Small intestine (tissue), 7 donors: ENCODE data around the gene LEF1. TPM values are rescaled to one million over a fixed set of nuclear protein-coding genes. Genes with fewer than 3 reads are reported as not detected.
A peak's percentile ranks its signal among the peaks of the same experiment; 100 is the strongest.

Experiments
- DNase-seq, 2 donors: peaks; one replicate each; pipeline versions ENCODE4 v3.0.0 to v3.0.0-alpha.2; 2013
- FAIRE-seq: peaks from 2 replicates; lab custom pipeline; 2012; peaks lifted over from hg19 to GRCh38; lab: Jason Lieb, UNC
- H3K27ac ChIP-seq, 3 donors: one replicate each; pipeline ENCODE4 v1.5.1; 2013; ENCODE audit warnings: low read length in 2 of 3, mild to moderate bottlenecking in 2 of 3, control low read depth in 1 of 3, inconsistent platforms in 1 of 3, low read depth in 1 of 3, moderate library complexity in 1 of 3
- H3K27me3 ChIP-seq, 3 donors: one replicate each; pipeline ENCODE4 v1.6.1; 2013; ENCODE audit warnings: low read length in 3 of 3, inconsistent platforms in 1 of 3; ENCODE audit not compliant: control insufficient read depth in 3 of 3, insufficient read depth in 3 of 3
- H3K36me3 ChIP-seq, 3 donors: one replicate each; pipeline ENCODE4 v1.6.1; 2013; ENCODE audit warnings: low read length in 3 of 3, inconsistent platforms in 1 of 3, low read depth in 1 of 3, mild to moderate bottlenecking in 1 of 3, moderate library complexity in 1 of 3; ENCODE audit not compliant: control insufficient read depth in 3 of 3, insufficient read depth in 2 of 3
- H3K4me1 ChIP-seq, 3 donors: one replicate each; pipeline ENCODE4 v1.6.1; 2013; ENCODE audit warnings: low read length in 2 of 3, inconsistent platforms in 1 of 3, low read depth in 1 of 3, mild to moderate bottlenecking in 1 of 3, moderate library complexity in 1 of 3; ENCODE audit not compliant: control insufficient read depth in 3 of 3, insufficient read depth in 2 of 3
- H3K4me3 ChIP-seq, 3 donors: one replicate each; pipeline ENCODE4 v1.5.1; 2013; ENCODE audit warnings: low read length in 3 of 3, control low read depth in 1 of 3, inconsistent platforms in 1 of 3, low read depth in 1 of 3, mild to moderate bottlenecking in 1 of 3, moderate library complexity in 1 of 3
- H3K9me3 ChIP-seq, 2 donors: one replicate each; pipeline ENCODE4 v1.6.1; 2013; ENCODE audit warnings: low read depth in 1 of 2, low read length in 1 of 2; ENCODE audit not compliant: control insufficient read depth in 2 of 2, insufficient read depth in 1 of 2
- WGBS, 3 donors: extraction: QIAGEN DNeasy Blood & Tissue Kit; methylation state at CpG; one replicate each; pipeline ENCODE4 v1.1.7; 2013; 5-methylcytosine and 5-hydroxymethylcytosine counted together
- polyA plus RNA-seq, 4 donors: library from polyadenylated mRNA; stranded (reverse) in 3 of 4; unstranded in 1 of 4; fragments of 200-250 nt in 3 of 4; fragments of 120-200 nt in 1 of 4; gene quantifications; one replicate each; pipeline versions ENCODE4 v1.2.1 to v1.2.3, GENCODE V29; 2013
- donor health status: healthy with polysubstance abuse.
- donor health status: control.
- donor health status: control.
- donor health status: Bipolar disorder and iron deficiency.
- donor health status: healthy.

Gene LEF1
- polyA plus RNA-seq, 4 donors = 0.89 to 5.2 (median 3.7) TPM

DNA sequence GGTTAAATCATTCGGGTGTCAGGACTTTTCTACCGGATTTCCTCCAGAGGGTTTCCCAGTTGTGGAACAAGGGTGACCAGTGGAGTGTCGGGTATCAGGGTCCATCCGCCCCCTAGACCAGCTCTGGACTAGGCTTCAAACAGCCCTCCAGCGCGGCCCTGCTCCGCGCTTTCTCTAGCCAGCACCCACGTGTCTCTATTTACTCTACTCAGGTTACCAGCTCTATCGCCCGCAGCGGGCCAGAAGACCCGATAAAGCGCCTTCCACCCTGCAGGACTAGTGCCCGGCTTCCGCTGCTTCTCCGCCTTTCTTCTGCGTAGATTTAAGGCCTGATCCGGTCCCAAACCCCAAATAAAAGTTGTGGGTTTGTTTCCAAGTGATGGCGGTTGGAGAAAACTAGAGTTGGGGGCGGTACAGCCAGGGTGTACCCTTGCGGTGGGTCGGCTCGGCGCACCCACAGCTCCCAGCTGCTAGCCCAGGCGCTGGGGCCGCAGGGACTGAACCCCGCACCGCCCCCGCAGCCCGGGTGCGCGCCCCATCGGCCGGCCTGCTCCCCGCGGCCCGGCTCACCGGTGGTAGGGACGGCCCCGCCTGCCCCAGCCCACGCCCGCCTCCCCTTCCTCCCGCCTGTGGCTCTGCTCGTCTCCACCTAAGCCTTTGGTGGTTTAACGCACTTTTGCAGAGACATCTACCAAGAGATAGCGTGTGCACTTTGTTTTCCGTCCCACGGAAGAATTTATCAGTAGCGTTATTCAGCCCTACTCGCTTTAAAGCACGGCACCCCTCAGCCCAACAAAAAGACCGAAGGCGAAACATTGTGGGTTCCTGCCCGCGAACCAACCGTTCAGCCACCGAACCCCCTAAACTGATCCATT is 2.1 kb downstream of the LEF1 start:
- peak in 1 of 2 donors; percentile 49 for DNase-seq
- Histone ChIP-seq H3K4me1 (peaks cover 0 to 12% (median 5%) of the 10 kb centered on the region in 3 donors), H3K27me3 (peaks cover 17 to 64% (median 18%) of the 10 kb centered on the region in 3 donors), H3K36me3 (no peaks in the 10 kb centered on the region), H3K9me3 (no peaks in the 10 kb centered on the region), H3K4me3 (peak overlapping the region; percentile 21 to 71 (median 55)), H3K27ac (no peak overlapping the region)
- FAIRE-seq = no peak
- 1 to 3% (median 2%) methylated on average over 56 to 58 of the region's 58 CpGs for WGBS, 3 donors

DNA sequence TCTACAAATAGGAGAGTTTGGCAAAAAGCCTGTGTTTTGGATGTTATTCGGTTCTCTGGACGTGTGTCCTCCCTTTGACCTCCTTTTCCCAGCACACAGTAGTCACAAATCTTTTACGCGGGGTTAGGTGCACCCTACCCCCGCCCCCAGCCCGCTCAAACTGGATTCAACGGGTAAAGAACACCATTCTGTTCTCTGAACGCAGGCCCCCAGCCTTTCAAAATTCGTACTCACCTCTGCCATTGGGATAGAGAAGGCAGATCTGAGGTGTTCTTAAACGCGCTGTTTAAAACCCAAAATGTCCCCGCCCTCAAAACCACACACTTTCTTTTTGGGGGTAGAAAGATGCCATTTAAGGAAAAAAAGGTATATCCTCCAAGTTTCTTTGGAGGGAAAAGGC is 2.7 kb downstream of the LEF1 start:
- Histone ChIP-seq H3K27ac (no peak overlapping the region), H3K4me1 (peaks cover 0 to 8% (median 5%) of the 10 kb centered on the region in 3 donors), H3K9me3 (no peaks in the 10 kb centered on the region), H3K4me3 (peak overlapping the region in 1 of 3 donors; percentile 21), H3K36me3 (no peaks in the 10 kb centered on the region), H3K27me3 (peaks cover 10 to 58% (median 16%) of the 10 kb centered on the region in 3 donors)
- DNase-seq (no peak), FAIRE-seq (no peak)
- WGBS, 3 donors = 42 to 55% (median 47%) methylated on average over 12 of the region's 12 CpGs

- WGBS, 3 donors = 64 to 84% (median 66%) methylated on average over 10 of the region's 10 CpGs
- FAIRE-seq (no peak), DNase-seq (no peak)
- no peaks in the 10 kb centered on the region for H3K9me3 ChIP-seq
- peaks cover 7 to 54% (median 16%) of the 10 kb centered on the region in 3 donors for H3K27me3 ChIP-seq
- H3K36me3 ChIP-seq = no peaks in the 10 kb centered on the region
- peak overlapping the region in 1 of 3 donors; percentile 21 for H3K4me3 ChIP-seq
- no peak overlapping the region for H3K27ac ChIP-seq
- peaks cover 0 to 8% (median 5%) of the 10 kb centered on the region in 3 donors for H3K4me1 ChIP-seq
Observed at GRCh38 chr4:108165586-108165985, 3.1 kb downstream of the LEF1 start.

GRCh38 chr4:108163351-108163750 is 5.4 kb downstream of the LEF1 start:
- H3K4me1 ChIP-seq = peaks cover 0 to 8% (median 5%) of the 10 kb centered on the region in 3 donors
- no peak for DNase-seq
- no peak overlapping the region for H3K27ac ChIP-seq
- no peaks in the 10 kb centered on the region for H3K9me3 ChIP-seq
- H3K36me3 ChIP-seq = no peaks in the 10 kb centered on the region
- FAIRE-seq = no peak
- H3K27me3 ChIP-seq = peaks cover 0 to 32% (median 10%) of the 10 kb centered on the region in 3 donors
- 73 to 90% (median 85%) methylated on average over 5 of the region's 5 CpGs for WGBS, 3 donors
- H3K4me3 ChIP-seq = no peak overlapping the region

- H3K27me3 ChIP-seq = peaks cover 0 to 11% (median 0%) of the 10 kb centered on the region in 3 donors
- H3K27ac ChIP-seq = peak overlapping the region in 1 of 3 donors; percentile 11
- no peaks in the 10 kb centered on the region for H3K9me3 ChIP-seq
- no peak overlapping the region for H3K4me3 ChIP-seq
- no peak for DNase-seq
- no peaks in the 10 kb centered on the region for H3K4me1 ChIP-seq
- H3K36me3 ChIP-seq = no peaks in the 10 kb centered on the region
- WGBS, 3 donors = 62 to 84% (median 63%) methylated on average over 3 of the region's 3 CpGs
- FAIRE-seq = no peak
Observed at GRCh38 chr4:108160741-108161352, 7.9 kb downstream of the LEF1 start.

GRCh38 chr4:108159845-108160244 is 8.9 kb downstream of the LEF1 start:
- no peaks in the 10 kb centered on the region for H3K4me1 ChIP-seq
- peaks cover 0 to under 1% (median 0%) of the 10 kb centered on the region in 3 donors for H3K27me3 ChIP-seq
- no peak overlapping the region for H3K4me3 ChIP-seq
- H3K27ac ChIP-seq = no peak overlapping the region
- DNase-seq (no peak), FAIRE-seq (no peak)
- no peaks in the 10 kb centered on the region for H3K9me3 ChIP-seq
- no peaks in the 10 kb centered on the region for H3K36me3 ChIP-seq
- WGBS, 3 donors = 67 to 86% (median 79%) methylated on average over 5 of the region's 5 CpGs

- Histone ChIP-seq H3K4me1 (no peaks in the 10 kb centered on the region), H3K36me3 (no peaks in the 10 kb centered on the region), H3K9me3 (no peaks in the 10 kb centered on the region), H3K27me3 (no peaks in the 10 kb centered on the region), H3K4me3 (no peak overlapping the region), H3K27ac (no peak overlapping the region)
- DNase-seq (no peak), FAIRE-seq (no peak)
- WGBS, 3 donors = 56 to 78% (median 64%) methylated on average over 2 of the region's 2 CpGs
Observed at GRCh38 chr4:108157655-108158054, 11.1 kb downstream of the LEF1 start.

GRCh38 chr4:108156391-108156790 is 12.3 kb downstream of the LEF1 start:
- H3K27ac ChIP-seq = no peak overlapping the region
- DNase-seq (no peak), FAIRE-seq (no peak)
- no peaks in the 10 kb centered on the region for H3K4me1 ChIP-seq
- H3K4me3 ChIP-seq = no peak overlapping the region
- WGBS, 3 donors = 64 to 84% (median 82%) methylated on average over 2 of the region's 2 CpGs
- no peaks in the 10 kb centered on the region for H3K27me3 ChIP-seq
- no peaks in the 10 kb centered on the region for H3K36me3 ChIP-seq
- H3K9me3 ChIP-seq = no peaks in the 10 kb centered on the region
